ENCODE measurements around the gene ZNF770. TPM values are rescaled to one million over a fixed set of nuclear protein-coding genes. Genes with fewer than 3 reads are reported as not detected.

ZNF770 gene
- total and polyA plus RNA-seq, 9 of the 15 experiments (the other 6 are each of a cell fraction or from before 2014, with no cell fraction given), result 3.4 to 50.8 (median 40.3) TPM

DNA sequence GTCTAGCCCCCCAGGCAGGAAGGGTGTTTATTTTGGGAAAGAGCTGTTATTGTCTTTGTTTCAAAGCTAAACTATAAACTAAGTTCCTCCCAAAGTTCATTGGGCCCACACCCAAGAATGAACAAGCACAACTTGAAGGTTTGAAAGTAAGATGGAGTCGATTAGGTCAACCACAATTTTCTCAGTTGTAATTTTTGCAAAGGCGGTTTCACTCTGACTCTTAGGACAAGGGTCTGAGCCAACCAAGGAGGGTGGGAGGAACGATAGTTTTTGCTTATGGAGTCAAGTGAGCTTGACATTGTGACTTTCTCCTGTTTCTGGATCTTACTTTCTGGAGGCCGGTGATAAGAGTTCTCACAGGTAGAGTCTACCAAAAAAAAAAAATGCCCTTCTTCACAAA lies 5.8 kb upstream of the ZNF770 start (continued):
- TF ChIP-seq, protein P1, sequence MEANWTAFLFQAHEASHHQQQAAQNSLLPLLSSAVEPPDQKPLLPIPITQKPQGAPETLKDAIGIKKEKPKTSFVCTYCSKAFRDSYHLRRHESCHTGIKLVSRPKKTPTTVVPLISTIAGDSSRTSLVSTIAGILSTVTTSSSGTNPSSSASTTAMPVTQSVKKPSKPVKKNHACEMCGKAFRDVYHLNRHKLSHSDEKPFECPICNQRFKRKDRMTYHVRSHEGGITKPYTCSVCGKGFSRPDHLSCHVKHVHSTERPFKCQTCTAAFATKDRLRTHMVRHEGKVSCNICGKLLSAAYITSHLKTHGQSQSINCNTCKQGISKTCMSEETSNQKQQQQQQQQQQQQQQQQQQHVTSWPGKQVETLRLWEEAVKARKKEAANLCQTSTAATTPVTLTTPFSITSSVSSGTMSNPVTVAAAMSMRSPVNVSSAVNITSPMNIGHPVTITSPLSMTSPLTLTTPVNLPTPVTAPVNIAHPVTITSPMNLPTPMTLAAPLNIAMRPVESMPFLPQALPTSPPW (CRISPR knock-in tag; IDR thresholded peaks at IDR 0.05), result 0 out of 2 replicates have a peak, but pooled peaks have one; percentile 21
- TF ChIP-seq PYGO2 (tag; IDR thresholded peaks at IDR 0.05) (peak; percentile 83; the same call in 1 of the 2 replicates), MYBL2 (IDR thresholded peaks at IDR 0.05; ENCODE audit: low read depth) (no peak), MYBL2 (CRISPR knock-in tag; IDR thresholded peaks at IDR 0.05; ENCODE audit: borderline replicate concordance) (no peak), TCFL5 (CRISPR knock-in tag; conservative IDR thresholded peaks at IDR 0.05) (0 out of 2 replicates have a peak, but pooled peaks have one; percentile 60), STAT5A (IDR thresholded peaks at IDR 0.05; ENCODE audit: borderline replicate concordance, low read length) (no peak), RBM15 (IDR thresholded peaks at IDR 0.05; ENCODE audit: insufficient read depth, low read length) (no peak), EWSR1 (IDR thresholded peaks at IDR 0.05; ENCODE audit: borderline replicate concordance, low read depth, partially characterized antibody) (no peak), ZNF778 (CRISPR knock-in tag; IDR thresholded peaks at IDR 0.05) (no peak), MYNN (IDR thresholded peaks at IDR 0.05) (no peak), MYNN (CRISPR knock-in tag; IDR thresholded peaks at IDR 0.05) (no peak), ZNF644 (tag; IDR thresholded peaks at IDR 0.05; ENCODE audit: low read depth) (peak; percentile 90), HNRNPUL1 (IDR thresholded peaks at IDR 0.05; ENCODE audit: low read length) (no peak)
- TF ChIP-seq, protein P2, sequence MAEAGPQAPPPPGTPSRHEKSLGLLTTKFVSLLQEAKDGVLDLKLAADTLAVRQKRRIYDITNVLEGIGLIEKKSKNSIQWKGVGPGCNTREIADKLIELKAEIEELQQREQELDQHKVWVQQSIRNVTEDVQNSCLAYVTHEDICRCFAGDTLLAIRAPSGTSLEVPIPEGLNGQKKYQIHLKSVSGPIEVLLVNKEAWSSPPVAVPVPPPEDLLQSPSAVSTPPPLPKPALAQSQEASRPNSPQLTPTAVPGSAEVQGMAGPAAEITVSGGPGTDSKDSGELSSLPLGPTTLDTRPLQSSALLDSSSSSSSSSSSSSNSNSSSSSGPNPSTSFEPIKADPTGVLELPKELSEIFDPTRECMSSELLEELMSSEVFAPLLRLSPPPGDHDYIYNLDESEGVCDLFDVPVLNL (CRISPR knock-in tag; IDR thresholded peaks at IDR 0.05; ENCODE audit: low read depth), result no peak
- TF ChIP-seq, protein P3, sequence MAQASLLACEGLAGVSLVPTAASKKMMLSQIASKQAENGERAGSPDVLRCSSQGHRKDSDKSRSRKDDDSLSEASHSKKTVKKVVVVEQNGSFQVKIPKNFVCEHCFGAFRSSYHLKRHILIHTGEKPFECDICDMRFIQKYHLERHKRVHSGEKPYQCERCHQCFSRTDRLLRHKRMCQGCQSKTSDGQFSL (CRISPR knock-in tag; IDR thresholded peaks at IDR 0.05), result no peak
- TF ChIP-seq, protein P3 (tag; IDR thresholded peaks at IDR 0.05), result peak in 1 of 2 experiments; percentile 94; a peak in 2 of 4 replicates
- TF ChIP-seq, protein P4, sequence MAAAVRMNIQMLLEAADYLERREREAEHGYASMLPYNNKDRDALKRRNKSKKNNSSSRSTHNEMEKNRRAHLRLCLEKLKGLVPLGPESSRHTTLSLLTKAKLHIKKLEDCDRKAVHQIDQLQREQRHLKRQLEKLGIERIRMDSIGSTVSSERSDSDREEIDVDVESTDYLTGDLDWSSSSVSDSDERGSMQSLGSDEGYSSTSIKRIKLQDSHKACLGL (CRISPR knock-in tag; IDR thresholded peaks at IDR 0.05; ENCODE audit: borderline replicate concordance, poor library complexity, severe bottlenecking), result no peak

Data from K562 (cell line).